Liver (tissue), 9 donors: ENCODE measurements around the gene PDYN. TPM values are rescaled to one million over a fixed set of nuclear protein-coding genes. Genes with fewer than 3 reads are reported as not detected.
A peak's percentile ranks its signal among the peaks of the same experiment; 100 is the strongest.

ENCODE experiments used
- DNase-seq: peaks from one replicate; pipeline ENCODE4 v3.0.0-alpha.2; 2017; ENCODE audit warnings: low spot score
- H3K27ac ChIP-seq, 2 donors: one replicate each; pipeline ENCODE4 v1.7.0; 2013; ENCODE audit warnings: inconsistent platforms in 2 of 2, low read length in 2 of 2, control low read depth in 1 of 2, low read depth in 1 of 2, mild to moderate bottlenecking in 1 of 2
- H3K27me3 ChIP-seq, 4 donors: one replicate each; pipeline versions ENCODE4 v1.6.1 to v1.7.0; 2013; ENCODE audit warnings: low read length in 3 of 4, inconsistent platforms in 1 of 4, mild to moderate bottlenecking in 1 of 4, moderate library complexity in 1 of 4; ENCODE audit not compliant: control insufficient read depth in 4 of 4, insufficient read depth in 4 of 4
- H3K36me3 ChIP-seq, 4 donors: one replicate each; pipeline versions ENCODE4 v1.6.1 to v1.7.0; 2013; ENCODE audit warnings: low read length in 3 of 4, mild to moderate bottlenecking in 3 of 4, low read depth in 1 of 4, moderate library complexity in 1 of 4; ENCODE audit not compliant: control insufficient read depth in 4 of 4, insufficient read depth in 3 of 4
- H3K4me1 ChIP-seq, 4 donors: one replicate each; pipeline versions ENCODE4 v1.6.1 to v1.7.0; 2013; ENCODE audit warnings: low read length in 3 of 4, mild to moderate bottlenecking in 3 of 4, moderate library complexity in 1 of 4; ENCODE audit not compliant: control insufficient read depth in 4 of 4, insufficient read depth in 4 of 4
- H3K4me3 ChIP-seq, 3 donors: one replicate each; pipeline versions ENCODE4 v1.6.1 to v1.7.0; 2013; ENCODE audit warnings: low read length in 3 of 3, control low read depth in 1 of 3, low read depth in 1 of 3, mild to moderate bottlenecking in 1 of 3
- H3K9ac ChIP-seq, 2 donors: one replicate each; pipeline ENCODE4 v1.7.0; 2013; ENCODE audit warnings: low read length in 2 of 2, mild to moderate bottlenecking in 2 of 2, moderate library complexity in 2 of 2, control low read depth in 1 of 2, low read depth in 1 of 2
- H3K9me3 ChIP-seq, 4 donors: one replicate each; pipeline versions ENCODE4 v1.6.1 to v1.7.0; 2013; ENCODE audit warnings: low read length in 3 of 4; ENCODE audit not compliant: control insufficient read depth in 4 of 4
- EGR1 ChIP-seq, 2 donors: IDR thresholded peaks; 2 replicates each; pipeline ENCODE4 v1.6.1; 2016 to 2018; ENCODE audit warnings: antibody characterized with exemption in 2 of 2, low read depth in 2 of 2
- FOXA1 ChIP-seq: IDR thresholded peaks from 2 replicates; pipeline ENCODE4 v1.6.1; 2016; ENCODE audit warnings: antibody characterized with exemption
- FOXA2 ChIP-seq: IDR thresholded peaks from 2 replicates; pipeline ENCODE4 v1.6.1; 2016; ENCODE audit warnings: antibody characterized with exemption
- GABPA ChIP-seq, 2 donors: IDR thresholded peaks in 1 of 2; conservative IDR thresholded peaks in 1 of 2; 2 replicates each; pipeline ENCODE4 v1.6.1; 2016; ENCODE audit warnings: antibody characterized with exemption in 2 of 2, mild to moderate bottlenecking in 1 of 2, moderate library complexity in 1 of 2
- HNF4G ChIP-seq: IDR thresholded peaks from 2 replicates; pipeline ENCODE4 v1.6.1; 2016; ENCODE audit warnings: antibody characterized with exemption
- JUND ChIP-seq, 2 donors: IDR thresholded peaks; 2 replicates each; pipeline ENCODE4 v1.6.1; 2016; ENCODE audit warnings: antibody characterized with exemption in 2 of 2
- NR2F2 ChIP-seq: IDR thresholded peaks from 2 replicates; pipeline ENCODE4 v1.6.1; 2016; ENCODE audit warnings: antibody characterized with exemption
- RAD21 ChIP-seq, 2 donors: IDR thresholded peaks; 2 replicates each; pipeline ENCODE4 v1.6.1; 2016; ENCODE audit warnings: antibody characterized with exemption in 2 of 2, mild to moderate bottlenecking in 2 of 2
- RXRA ChIP-seq, 2 donors: IDR thresholded peaks; 2 replicates each; pipeline ENCODE4 v1.6.1; 2017 to 2018; ENCODE audit warnings: antibody characterized with exemption in 2 of 2, mild to moderate bottlenecking in 1 of 2
- SP1 ChIP-seq: IDR thresholded peaks from 2 replicates; pipeline ENCODE4 v1.6.1; 2018; ENCODE audit warnings: antibody characterized with exemption, mild to moderate bottlenecking
- TAF1 ChIP-seq: conservative IDR thresholded peaks from 2 replicates; pipeline ENCODE4 v1.6.1; 2016; ENCODE audit warnings: antibody characterized with exemption, mild to moderate bottlenecking
- YY1 ChIP-seq: IDR thresholded peaks from 2 replicates; pipeline ENCODE4 v1.6.1; 2016; ENCODE audit warnings: antibody characterized with exemption, mild to moderate bottlenecking
- WGBS: extraction: QIAGEN DNeasy Blood & Tissue Kit; methylation state at CpG from one replicate; pipeline ENCODE4 v1.1.7; 2013; 5-methylcytosine and 5-hydroxymethylcytosine counted together
- polyA plus RNA-seq, 2 donors: library from polyadenylated mRNA; stranded (reverse) in 1 of 2; unstranded in 1 of 2; fragments of 200-250 nt in 1 of 2; fragments of >200 nt in 1 of 2; fragmentation: Nextera tagmentation in 1 of 2; extraction: Ambion mirVana in 1 of 2; gene quantifications; one replicate each; pipeline versions ENCODE4 v1.2.1 to v1.2.3, GENCODE V29; 2013 to 2015
- total RNA-seq, 2 donors: library from RNA; depleted of rRNA; stranded (reverse); fragments of >200 nt; gene quantifications; one replicate each; pipeline ENCODE4 v1.2.3, GENCODE V29; 2014
- TF ChIP-seq, protein P1 (sequence below): IDR thresholded peaks from 2 replicates; pipeline ENCODE4 v1.6.1; 2016; ENCODE audit warnings: antibody characterized with exemption
- TF ChIP-seq, protein P2 (sequence below): IDR thresholded peaks from 2 replicates; pipeline ENCODE4 v1.6.1; 2016; ENCODE audit warnings: antibody characterized with exemption
- TF ChIP-seq, protein P3 (sequence below): IDR thresholded peaks from 2 replicates; pipeline ENCODE4 v1.6.1; 2016; ENCODE audit warnings: antibody characterized with exemption, mild to moderate bottlenecking
- TF ChIP-seq, protein P4 (sequence below): fragments of 150-350 bp; IDR thresholded peaks from 2 replicates; pipeline ENCODE4 v1.5.1; 2017; ENCODE audit warnings: improper control_type of control experiment, low read depth, low read length; ENCODE audit not compliant: missing input control
- TF ChIP-seq, protein P5 (sequence below): IDR thresholded peaks from 2 replicates; pipeline ENCODE4 v1.6.1; 2016; ENCODE audit warnings: antibody characterized with exemption
- donor health status: healthy.
- donor health status: healthy.
- donor health status: healthy.
- donor health status: healthy.
- donor health status: healthy.

PDYN gene
- total and polyA plus RNA-seq, 4 donors: not detected

DNA sequence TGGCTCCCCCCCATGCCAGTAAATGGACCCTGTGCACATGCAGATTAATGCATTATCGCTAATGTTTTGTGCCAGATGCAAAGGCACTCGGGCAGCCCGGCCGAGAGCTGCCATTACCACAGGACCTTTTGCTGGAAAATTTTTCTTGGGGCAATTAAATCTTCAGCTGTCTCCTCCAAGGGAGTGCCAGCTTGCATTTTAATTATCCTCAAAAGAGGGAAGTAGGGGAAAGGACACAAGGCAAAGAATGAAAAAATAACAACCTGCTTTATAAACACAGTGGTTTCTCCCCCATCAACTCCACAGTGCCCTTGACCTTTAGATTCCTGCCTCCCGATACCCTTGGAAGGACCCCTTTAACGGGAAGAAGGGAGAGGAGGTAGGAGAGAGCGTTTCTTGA is 48.2 kb downstream of the PDYN start:
- peaks cover 17 to 55% (median 49%) of the 10 kb centered on the region in 4 donors for H3K4me1 ChIP-seq
- DNase-seq: no peak
- peak overlapping the region; percentile 75 to 98 for H3K27ac ChIP-seq
- H3K36me3 ChIP-seq: no peaks in the 10 kb centered on the region
- no peaks in the 10 kb centered on the region for H3K27me3 ChIP-seq
- no peak overlapping the region for H3K4me3 ChIP-seq
- TF ChIP-seq, protein P1, sequence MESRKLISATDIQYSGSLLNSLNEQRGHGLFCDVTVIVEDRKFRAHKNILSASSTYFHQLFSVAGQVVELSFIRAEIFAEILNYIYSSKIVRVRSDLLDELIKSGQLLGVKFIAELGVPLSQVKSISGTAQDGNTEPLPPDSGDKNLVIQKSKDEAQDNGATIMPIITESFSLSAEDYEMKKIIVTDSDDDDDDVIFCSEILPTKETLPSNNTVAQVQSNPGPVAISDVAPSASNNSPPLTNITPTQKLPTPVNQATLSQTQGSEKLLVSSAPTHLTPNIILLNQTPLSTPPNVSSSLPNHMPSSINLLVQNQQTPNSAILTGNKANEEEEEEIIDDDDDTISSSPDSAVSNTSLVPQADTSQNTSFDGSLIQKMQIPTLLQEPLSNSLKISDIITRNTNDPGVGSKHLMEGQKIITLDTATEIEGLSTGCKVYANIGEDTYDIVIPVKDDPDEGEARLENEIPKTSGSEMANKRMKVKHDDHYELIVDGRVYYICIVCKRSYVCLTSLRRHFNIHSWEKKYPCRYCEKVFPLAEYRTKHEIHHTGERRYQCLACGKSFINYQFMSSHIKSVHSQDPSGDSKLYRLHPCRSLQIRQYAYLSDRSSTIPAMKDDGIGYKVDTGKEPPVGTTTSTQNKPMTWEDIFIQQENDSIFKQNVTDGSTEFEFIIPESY: no peak
- no peak for TF ChIP-seq RAD21 (IDR thresholded peaks at IDR 0.05)
- TF ChIP-seq, protein P2, sequence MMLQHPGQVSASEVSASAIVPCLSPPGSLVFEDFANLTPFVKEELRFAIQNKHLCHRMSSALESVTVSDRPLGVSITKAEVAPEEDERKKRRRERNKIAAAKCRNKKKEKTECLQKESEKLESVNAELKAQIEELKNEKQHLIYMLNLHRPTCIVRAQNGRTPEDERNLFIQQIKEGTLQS: no peak
- no peak for TF ChIP-seq HNF4G
- TF ChIP-seq, protein P3, sequence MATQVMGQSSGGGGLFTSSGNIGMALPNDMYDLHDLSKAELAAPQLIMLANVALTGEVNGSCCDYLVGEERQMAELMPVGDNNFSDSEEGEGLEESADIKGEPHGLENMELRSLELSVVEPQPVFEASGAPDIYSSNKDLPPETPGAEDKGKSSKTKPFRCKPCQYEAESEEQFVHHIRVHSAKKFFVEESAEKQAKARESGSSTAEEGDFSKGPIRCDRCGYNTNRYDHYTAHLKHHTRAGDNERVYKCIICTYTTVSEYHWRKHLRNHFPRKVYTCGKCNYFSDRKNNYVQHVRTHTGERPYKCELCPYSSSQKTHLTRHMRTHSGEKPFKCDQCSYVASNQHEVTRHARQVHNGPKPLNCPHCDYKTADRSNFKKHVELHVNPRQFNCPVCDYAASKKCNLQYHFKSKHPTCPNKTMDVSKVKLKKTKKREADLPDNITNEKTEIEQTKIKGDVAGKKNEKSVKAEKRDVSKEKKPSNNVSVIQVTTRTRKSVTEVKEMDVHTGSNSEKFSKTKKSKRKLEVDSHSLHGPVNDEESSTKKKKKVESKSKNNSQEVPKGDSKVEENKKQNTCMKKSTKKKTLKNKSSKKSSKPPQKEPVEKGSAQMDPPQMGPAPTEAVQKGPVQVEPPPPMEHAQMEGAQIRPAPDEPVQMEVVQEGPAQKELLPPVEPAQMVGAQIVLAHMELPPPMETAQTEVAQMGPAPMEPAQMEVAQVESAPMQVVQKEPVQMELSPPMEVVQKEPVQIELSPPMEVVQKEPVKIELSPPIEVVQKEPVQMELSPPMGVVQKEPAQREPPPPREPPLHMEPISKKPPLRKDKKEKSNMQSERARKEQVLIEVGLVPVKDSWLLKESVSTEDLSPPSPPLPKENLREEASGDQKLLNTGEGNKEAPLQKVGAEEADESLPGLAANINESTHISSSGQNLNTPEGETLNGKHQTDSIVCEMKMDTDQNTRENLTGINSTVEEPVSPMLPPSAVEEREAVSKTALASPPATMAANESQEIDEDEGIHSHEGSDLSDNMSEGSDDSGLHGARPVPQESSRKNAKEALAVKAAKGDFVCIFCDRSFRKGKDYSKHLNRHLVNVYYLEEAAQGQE: no peak
- no peak for TF ChIP-seq RXRA (IDR thresholded peaks at IDR 0.05)
- TF ChIP-seq SP1: no peak
- no peak overlapping the region for H3K9ac ChIP-seq
- no peaks in the 10 kb centered on the region for H3K9me3 ChIP-seq
- WGBS: 33% methylated on average over 7 of the region's 7 CpGs

DNA sequence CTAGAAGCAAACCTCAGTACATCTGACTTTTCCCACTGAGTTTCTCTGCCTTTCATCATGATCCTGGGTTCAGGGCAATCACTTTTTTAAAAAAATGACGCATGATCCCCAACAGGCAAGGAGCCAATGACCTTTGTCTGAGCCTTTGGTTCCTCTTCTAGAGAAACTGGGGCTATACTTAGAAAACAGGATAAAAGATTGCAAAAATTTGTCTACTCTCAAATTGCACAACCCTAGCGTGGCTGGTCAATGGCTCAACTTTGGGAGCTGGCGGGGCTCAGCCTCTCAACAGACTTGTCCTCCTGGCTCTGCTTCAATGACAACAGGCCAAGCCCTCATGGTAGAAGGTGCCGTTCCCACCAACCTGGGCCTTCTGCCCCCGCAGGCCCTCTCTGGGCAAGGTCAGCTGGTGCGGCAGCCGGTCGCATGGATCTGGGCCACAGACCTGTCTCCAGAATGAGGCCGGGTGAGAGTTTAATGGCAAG is 48.7 kb downstream of the PDYN start:
- 17% methylated on average over 9 of the region's 9 CpGs for WGBS
- Histone ChIP-seq H3K27me3 (no peaks in the 10 kb centered on the region), H3K4me1 (peaks cover 17 to 60% (median 54%) of the 10 kb centered on the region in 4 donors), H3K36me3 (no peaks in the 10 kb centered on the region), H3K9ac (no peak overlapping the region), H3K9me3 (no peaks in the 10 kb centered on the region), H3K4me3 (no peak overlapping the region), H3K27ac (peak overlapping the region; percentile 90 to 98)
- DNase-seq: peak; percentile 44
- TF ChIP-seq EGR1 (IDR thresholded peaks at IDR 0.05; ENCODE audit: low read depth in 2 of 2) (peak; percentile 89 to 92), SP1 (peak; percentile 98), TAF1 (no peak), RAD21 (IDR thresholded peaks at IDR 0.05) (peak; percentile 61 to 69), HNF4G (peak; percentile 73), GABPA (IDR thresholded peaks at IDR 0.05 in 1 of 2, conservative IDR thresholded peaks at IDR 0.05 in 1 of 2) (peak in 1 of 2 donors; percentile 51), FOXA2 (peak; percentile 46), JUND (IDR thresholded peaks at IDR 0.05) (peak; percentile 94), FOXA1 (peak; percentile 54), NR2F2 (peak; percentile 95), YY1 (peak; percentile 90), RXRA (IDR thresholded peaks at IDR 0.05) (peak; percentile 97 to 100)
- TF ChIP-seq, protein P1: peak; percentile 95
- TF ChIP-seq, protein P4, sequence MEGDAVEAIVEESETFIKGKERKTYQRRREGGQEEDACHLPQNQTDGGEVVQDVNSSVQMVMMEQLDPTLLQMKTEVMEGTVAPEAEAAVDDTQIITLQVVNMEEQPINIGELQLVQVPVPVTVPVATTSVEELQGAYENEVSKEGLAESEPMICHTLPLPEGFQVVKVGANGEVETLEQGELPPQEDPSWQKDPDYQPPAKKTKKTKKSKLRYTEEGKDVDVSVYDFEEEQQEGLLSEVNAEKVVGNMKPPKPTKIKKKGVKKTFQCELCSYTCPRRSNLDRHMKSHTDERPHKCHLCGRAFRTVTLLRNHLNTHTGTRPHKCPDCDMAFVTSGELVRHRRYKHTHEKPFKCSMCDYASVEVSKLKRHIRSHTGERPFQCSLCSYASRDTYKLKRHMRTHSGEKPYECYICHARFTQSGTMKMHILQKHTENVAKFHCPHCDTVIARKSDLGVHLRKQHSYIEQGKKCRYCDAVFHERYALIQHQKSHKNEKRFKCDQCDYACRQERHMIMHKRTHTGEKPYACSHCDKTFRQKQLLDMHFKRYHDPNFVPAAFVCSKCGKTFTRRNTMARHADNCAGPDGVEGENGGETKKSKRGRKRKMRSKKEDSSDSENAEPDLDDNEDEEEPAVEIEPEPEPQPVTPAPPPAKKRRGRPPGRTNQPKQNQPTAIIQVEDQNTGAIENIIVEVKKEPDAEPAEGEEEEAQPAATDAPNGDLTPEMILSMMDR: peak; percentile 7
- TF ChIP-seq, protein P3: peak; percentile 85
- TF ChIP-seq, protein P5, sequence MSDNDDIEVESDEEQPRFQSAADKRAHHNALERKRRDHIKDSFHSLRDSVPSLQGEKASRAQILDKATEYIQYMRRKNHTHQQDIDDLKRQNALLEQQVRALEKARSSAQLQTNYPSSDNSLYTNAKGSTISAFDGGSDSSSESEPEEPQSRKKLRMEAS: peak; percentile 97
- TF ChIP-seq, protein P2: peak; percentile 93
